Glomerular visceral epithelial cell (primary cell): ENCODE results near the gene PLIN3.
"Not testable (repeated sequence)": the region's sequence is repeated elsewhere in the genome, so short reads cannot be mapped to it uniquely, and the experiment has no call there.

Experiments
- DNase-seq: peaks from one replicate; pipeline ENCODE4 v3.0.0-alpha.2; 2016; ENCODE audit errors: extremely low spot score

PLIN3 gene, protein sequence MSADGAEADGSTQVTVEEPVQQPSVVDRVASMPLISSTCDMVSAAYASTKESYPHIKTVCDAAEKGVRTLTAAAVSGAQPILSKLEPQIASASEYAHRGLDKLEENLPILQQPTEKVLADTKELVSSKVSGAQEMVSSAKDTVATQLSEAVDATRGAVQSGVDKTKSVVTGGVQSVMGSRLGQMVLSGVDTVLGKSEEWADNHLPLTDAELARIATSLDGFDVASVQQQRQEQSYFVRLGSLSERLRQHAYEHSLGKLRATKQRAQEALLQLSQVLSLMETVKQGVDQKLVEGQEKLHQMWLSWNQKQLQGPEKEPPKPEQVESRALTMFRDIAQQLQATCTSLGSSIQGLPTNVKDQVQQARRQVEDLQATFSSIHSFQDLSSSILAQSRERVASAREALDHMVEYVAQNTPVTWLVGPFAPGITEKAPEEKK

DNA sequence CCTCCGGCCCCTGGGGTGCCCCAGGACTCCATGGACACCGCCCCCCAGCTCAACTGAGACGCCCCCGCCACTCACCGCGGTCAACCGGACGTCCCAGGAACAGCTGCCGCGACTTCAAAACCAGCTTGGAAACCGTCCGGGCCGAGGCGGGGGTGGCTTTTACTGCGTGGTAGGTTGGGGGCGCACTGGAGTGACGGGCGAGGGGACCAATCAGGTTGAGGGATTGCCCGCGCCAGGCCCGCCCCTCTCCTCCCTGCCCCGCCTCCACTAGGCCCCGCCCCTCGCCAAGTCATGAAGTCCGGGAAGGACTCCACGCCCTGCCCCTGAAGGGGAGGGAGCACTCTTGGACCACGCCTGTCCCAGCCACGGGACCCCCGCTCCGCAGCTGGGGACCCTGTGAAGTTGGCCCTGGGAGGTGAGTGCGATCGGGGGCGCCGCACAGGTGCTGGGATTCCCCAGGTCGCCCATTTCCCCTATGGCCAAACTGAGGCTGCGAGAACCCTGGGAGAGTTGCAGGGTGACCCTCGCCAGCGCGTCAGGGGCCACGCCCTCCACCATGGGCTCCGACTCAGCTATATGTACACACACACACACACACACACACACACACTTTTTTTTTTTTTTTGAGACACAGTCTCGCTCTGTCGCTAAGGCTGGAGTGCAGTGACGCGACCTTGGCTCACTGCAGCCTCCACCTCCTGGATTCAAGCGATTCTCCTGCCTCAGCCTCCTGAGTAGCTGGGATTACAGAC lies at the start of gene PLIN3:
Gene PLIN3, minus strand, starts transcription at position 134 of the 752 bp plus-strand sequence. CDS start 6,273 bp downstream, outside the sequence.
- DNase-seq: peak; percentile 97

DNA sequence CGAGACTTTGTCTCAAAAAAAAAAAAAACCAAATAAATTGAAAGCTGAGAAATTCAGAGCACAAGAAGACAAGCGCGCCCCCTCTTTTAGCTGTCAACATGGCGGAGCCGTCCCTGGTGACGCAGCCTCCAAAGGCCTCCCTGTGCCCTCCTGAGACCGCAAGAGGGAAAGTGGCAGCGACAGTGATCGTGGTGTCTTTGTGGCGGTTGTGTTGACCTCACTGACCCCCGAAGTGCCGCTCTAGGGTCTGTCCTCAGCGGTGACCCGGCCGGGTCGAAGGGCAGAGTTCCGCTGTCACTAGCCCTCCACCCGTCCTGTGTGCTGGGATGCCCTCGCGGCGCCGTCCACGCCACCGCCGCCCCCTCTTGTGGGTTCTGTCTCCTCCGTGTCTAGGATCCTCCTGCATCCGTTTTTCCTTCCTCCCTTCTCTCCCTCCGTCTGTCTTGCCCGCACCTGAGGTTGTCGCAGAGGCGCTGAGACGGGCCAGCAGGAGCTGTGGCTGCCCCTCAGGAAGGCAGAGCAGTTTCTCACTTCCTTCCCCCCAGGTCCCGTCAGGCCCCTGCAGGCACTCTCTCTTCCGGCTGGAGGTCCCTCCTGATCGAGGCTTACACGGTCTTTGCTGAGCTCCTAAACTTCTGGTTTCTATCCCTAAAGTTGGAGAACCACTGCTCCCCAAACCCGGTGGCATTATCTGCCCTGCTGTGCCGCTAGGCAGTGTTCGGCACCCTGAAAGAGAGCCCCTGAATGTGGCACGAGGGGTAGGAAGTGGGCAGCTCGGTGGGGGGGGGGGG lies 49.0 kb upstream of the PLIN3 start:
- DNase-seq: no peak

DNA sequence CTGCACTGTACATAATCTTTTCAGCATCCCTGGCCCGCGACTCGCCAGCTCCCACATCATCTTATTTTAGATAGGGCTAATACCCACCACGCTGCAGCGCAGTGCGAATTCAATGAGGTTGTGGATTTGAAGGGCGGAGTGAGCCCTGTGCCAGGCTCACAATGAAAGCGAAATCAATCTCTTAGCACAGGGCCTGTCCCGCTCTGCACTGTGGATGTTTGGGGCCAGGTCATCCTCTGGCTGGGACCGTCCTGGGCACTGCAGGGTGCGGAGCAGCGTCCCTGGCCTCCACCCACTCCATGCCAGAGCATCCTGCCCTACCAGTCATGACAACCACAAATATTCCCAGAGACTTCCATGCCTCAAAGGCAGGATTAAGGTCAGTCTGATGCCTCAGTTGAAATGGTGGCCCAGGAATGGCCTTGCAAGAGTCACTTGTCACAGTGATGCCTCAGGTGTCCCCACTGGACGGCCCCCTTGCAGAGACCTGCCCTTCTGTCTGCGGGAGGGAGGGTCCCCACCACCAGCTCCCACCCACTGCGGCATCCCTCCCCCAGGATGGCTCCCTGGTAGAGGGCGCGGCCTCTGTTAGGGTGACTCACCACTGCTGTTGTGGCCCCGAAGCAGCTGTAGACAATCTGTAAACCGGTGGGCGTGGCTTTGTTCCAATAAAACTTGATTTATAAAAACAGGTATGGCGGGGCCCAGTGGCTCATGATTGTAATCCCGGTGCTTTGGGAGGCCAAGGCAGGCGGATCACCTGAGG lies 47.5 kb upstream of the PLIN3 start:
- DNase-seq: peak; percentile 83

DNA sequence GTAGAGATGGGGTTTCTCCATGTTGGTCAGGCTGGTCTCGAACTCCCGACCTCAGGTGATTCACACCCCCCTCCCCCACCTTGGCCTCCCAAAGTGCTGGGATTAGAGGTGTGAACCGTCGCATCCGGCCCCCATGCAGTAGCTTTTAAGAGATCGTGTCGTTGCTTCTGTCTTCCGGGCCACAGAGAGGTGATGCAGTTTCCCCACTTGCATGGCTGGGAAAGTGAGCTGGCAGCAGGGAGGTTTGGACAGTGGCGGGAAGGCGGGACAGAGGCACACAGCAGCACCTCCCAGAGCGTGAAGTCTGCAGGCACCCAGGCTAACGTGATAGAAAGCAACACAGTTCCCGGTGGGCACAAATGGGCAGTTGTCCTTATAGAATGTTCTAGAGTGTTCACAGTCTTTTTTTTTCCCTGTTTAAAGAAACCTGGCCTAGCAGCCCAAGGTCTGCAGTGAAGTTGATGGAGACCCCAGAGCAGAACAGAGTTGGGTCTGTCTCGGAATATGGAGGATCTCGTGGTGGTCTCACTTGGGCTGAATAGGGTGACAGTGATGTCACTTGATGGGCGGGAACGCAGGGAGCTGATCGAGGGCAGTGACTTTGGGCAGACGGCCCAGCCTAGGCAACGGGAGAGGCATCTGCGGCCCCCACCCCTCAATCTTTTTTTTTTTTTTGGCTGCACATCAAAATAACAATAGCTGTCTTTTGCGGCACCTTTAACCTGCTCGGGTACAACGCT lies 46.7 kb upstream of the PLIN3 start:
- DNase-seq: peak; percentile 32

DNA sequence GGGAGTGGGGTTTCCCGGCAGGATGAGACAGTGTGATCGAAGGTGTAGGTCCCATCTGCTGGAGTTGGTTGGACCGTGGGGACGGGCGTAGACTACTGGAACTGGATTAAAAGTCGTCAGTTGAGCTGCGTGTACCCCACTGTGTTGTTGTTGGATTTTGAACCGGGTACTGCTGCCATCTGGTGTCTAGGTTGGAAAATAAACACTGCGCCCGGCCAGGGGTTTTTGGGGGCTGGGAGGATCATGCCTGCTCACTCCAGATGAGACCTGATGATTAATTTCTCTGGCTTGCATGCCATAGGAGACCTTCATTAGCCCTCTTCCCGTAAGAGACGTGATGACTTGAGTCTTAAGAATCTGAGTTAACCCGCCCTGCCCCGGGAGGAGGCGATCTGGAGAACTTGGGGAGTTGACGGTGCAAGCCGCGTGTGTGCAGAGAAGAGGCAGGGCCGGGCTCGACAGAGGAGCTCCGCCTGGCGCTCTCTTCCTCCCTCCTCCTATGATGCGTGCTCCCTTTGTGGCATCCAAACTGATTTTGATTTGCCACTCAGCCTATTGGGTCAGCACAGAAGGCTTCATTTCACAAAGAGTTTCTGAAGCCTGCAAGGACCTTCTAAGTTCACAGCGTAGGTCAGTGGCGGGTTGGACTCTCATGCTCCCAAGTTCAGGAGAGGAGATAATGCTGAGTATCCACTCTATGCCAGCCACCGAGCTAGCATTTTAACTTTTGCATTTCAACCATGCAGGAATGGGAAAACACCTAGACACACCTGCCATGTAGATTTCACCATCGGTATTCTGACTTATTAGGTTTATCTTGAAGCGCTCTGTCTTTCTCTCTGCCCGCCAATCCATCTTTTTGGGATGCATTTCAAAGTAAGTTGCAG lies 44.6 kb upstream of the PLIN3 start:
- peak; percentile 99 for DNase-seq

DNA sequence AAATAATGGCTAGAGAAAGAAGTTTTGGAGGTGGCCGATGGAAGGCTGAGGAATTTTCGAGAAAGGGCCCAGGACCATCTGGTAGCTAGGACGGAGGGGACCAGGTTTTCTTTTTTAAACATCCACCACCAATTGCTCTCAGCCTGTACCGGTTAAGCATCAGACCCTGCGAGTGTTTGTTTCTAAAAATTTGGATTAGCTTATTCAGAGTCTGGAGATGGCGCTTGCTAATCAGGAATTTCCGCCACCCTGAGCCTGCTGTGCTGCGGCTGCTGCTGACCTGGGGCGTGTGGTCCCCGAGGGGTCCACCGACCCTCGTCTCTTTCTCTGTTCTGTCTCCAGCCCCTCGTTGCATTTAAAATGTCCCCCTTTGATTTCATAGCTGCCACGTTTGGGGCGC lies 43.8 kb upstream of the PLIN3 start:
- no peak for DNase-seq

DNA sequence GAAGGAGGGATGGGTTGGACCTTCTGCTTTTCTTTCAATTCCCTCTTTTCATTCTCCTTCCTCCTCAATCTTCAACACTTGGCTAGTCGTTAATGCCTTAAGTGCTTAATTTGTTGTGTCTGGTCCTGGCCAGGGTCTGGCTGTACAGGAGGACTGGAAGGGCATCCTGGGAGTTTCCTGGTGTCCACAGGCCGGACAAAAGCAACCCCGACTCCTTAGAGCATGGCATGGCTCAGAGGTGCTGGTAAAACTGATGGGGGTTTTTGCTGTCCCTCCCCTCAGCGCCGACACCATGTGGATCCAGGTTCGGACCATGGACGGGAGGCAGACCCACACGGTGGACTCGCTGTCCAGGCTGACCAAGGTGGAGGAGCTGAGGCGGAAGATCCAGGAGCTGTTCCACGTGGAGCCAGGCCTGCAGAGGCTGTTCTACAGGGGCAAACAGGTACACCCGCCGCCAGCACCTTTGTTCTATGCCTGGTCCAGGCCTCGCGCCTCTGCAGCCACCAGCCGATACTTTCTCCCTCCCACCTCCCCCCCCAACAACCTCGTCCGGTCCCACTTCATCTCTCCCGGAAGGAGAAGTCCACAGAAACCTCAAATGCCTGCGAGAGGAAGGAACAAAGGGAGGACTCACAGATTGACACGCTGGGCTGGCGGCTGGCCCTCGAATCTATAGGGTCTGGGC lies 43.3 kb upstream of the PLIN3 start:
- DNase-seq: peak; percentile 76

DNA sequence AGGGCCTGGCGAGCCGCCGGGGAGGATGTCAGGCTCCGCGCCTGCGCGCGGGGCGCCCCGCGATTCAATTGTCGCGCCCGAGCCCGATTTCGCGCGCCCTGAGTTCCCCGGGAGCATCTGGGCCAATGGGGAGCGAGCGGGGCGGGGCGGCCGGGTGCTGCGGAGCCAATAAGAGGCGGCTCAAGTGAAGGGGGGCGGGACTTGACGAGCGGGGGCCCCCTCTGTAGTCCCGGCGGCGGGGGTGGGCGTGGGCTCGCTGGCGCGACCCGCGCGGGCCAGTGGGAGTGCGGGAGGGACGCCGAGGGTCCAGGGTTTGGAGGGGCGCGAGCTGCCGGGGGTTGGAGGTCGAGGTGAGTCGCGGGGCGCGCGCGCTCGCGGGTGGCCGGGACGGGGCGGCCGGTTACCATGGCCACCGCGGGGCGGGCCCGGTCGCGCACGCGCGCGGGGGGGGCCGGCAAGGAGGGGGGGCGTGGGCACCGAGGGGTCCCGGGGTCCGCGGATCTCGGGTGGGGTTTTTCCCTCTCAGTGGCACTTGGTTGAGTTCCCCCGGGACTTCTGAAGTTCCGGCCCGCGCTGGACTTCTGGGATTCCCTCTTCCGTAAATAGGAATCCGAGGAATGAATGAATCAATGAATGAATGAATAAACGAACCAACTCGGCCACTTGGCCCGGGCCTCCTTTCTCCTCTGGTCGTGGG lies 42.6 kb upstream of the PLIN3 start:
- peak; percentile 94 for DNase-seq

DNA sequence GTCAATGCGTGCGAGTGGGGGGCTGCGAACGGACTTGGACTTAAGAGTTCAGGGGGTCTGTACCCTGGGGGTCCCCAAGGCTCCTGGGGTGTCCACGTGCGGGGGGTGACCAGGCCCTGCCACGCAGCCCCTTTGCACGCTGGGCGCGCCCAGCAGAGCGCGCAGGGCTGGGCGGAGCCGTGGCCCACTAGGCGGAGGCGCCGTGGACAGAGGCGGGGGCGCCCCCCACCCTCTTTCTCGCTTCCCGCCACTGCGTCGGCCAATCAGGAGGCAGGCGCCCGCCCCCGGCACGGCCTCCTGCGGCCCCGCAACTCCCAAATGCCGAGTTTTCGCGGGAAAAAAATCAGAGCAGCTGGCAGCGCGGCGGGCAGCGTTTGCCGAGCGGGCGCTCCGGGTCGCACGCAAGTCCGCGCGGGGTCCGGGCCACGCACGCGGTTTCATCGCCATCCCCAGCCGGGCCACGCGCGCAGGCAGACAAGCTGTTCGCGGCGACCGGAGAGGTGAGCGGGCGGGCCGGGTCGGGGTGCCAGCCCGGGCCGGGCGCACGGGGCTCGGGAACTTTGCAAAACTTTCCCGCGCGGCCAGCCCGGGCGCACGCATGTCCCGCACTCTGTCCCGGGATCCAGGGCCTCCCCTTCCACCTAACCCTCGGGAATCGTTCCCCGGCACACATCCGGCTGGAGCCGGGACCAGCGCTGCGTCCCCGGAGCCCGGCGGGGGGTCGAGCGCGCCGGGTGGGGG lies 41.9 kb upstream of the PLIN3 start, which contains the start of gene UHRF1:
Gene UHRF1, plus strand, starts transcription at position 346 of the 741 bp plus-strand sequence. CDS start 1,385 bp downstream, outside the sequence.
- DNase-seq: peak; percentile 75

DNA sequence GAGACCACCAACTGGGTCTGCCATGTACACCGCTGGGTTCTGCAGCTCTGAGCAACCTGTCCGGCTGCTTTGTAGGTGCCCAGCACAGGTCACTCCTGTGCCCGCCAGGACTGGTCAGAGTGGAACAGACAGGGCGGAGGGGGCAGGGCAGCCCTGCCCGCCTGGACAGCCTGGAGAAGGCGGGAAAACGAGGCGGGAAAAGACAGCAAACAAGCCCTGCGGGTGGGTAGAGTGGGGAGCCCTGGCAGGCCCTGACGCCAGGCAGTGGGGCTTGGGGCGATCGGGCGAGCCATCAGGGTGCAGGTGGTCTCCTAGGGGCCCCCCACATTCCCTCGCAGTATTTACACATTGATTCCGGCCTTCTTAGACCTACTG lies 41.3 kb upstream of the PLIN3 start:
- DNase-seq: no peak

DNA sequence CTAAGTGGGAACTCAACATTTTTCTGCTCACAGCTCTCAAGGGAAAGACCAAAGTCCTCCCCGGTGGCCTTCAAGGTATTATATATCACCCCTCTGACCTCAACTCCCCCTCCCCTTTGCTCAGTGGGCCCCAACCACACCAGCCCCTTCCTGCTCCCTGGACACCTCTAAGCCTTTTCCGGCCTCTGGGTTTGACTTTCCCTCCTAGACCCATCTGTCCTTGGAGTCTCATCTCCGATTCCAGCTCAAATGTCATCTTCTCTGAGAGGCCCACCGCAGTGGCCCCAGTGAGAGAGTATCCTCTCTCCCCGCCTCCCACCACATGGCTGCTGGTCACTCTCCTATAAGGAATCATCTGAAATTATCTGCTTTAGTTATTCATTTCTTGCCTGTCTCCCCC lies 40.9 kb upstream of the PLIN3 start:
- no peak for DNase-seq

DNA sequence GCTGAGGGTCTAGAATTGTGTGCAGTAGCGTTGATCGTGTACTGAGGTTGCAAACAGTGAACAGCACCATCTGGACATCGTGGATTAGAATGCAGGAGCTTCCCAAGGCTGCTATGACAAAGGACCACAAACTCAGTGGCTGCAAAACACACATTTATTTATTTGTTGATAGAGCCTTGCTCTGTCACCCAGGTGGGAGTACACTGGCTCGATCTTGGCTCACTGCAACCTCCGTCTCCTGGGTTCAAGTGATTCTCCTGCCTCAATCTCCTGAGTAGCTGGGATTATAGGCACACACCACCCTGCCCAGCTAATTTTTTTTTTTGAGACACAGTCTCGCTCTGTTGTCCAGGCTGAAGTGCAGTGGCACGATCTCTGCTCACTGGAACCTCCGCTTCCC lies 39.5 kb upstream of the PLIN3 start:
- DNase-seq: no peak

DNA sequence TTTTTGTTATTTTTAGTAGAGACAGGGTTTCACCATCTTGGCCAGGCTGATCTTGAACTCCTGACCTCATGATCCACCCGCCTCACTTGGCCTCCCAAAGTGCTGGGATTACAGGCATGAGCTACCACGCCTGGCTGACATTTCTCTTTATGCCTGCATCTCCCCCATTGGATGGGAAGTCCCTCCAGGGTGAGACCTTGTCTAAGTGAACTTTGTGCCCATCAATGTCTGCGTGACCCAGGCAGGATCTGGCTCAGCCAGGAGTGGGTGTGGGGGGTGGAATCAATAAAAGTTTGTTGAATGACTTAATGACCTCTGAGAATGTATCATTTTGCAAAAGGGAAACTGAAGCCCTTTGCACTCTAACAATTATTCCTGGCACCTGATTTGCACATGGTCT lies 37.0 kb upstream of the PLIN3 start:
- no peak for DNase-seq

DNA sequence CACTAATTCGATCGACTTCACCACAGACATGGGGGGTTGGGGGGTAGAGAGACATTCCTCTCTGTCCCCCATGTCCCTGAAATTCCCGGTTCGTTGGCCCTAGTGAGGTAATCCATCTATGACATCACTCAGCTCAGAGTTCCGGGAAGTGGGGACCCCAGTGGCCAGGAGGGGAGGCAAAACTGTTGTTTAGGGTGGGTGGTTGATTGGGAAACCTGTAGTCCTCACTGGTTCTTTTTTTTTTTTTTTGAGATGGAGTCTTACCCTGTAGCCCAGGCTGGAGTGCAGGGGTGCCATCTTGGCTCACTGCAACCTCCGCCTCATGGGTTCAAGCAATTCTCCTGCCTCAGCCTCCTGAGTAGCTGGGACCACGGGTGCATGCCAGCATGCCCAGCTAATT lies 35.3 kb upstream of the PLIN3 start, which contains the start of gene ARRDC5:
Gene ARRDC5, minus strand, starts transcription at position 101 of the 400 bp plus-strand sequence. Its CDS starts 71 bp downstream, at position 30.
- DNase-seq: no peak

DNA sequence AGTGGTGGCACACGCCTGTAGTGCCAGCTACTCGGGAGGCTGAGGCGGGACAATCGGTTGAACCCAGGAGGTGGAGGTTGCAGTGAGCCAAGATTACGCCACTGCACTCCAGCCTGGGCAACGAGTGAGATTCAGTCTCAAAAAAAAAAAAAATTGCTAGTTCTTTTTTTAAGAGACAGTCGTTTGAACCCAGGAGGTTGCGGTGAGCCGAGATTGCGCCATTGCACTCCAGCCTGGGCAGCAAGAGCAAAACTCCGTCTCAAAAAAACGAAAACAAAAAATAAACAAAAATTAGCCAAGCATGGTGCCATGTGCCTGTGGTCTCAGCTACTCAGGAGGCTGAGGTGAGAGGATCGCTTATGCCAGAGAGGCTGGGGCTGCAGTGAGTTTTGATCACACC lies 33.4 kb upstream of the PLIN3 start:
- DNase-seq: not testable (repeated sequence)

DNA sequence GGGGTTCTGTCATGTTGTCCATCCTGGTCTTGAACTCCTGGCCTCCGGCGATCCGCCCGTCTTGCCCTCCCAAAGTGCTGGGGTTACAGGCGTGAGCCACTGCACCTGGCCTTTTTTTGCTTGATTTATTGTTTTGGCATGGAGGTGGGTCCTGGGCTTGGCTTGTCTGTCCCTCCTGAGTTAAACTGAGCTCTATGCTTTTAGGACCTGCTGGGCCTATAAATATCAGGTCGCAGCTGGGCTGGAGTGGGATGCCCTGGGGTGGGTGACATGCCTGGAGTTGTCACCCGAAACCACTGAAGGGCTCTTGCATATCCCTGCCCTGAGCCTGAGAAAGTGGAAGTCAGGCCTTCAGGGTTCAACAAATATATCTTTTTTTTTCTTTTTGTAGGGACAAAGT lies 29.7 kb upstream of the PLIN3 start:
- DNase-seq: no peak

DNA sequence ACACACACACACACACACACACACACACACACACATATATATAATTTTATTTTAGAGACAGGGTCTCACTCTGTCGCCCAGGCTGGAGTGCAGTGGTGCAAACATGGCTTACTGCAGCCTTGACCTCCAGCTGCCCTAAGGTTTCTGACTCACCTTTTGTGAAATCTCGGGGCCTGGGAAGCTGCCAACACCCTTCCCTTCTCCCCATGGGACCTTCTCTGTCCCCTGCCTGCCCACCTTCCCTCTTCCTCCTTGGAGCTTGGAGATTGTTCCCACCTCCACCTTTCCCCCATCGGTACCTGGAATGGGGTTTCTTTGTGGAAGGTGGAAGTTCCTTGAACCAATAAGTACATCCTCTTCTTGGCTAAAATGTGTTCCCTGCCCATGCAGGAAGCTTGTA lies 28.9 kb upstream of the PLIN3 start:
- peak; percentile 56 for DNase-seq

DNA sequence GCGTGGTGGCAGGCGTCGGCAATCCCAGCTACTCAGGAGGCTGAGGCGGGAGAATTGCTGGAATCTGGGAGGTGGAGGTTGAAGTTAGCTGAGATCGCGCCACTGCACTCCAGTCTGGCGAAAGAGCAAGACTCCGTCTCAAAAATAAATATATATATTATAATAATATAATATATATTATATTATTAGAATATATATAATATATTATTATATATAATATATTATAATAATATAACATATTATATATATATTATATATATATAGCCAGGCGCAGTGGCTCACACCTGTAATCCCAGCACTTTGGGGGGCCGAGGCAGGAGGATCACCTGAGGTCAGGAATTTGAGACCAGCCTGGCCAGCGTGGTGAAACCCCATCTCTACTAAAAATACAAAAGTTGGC lies 25.5 kb upstream of the PLIN3 start:
- not testable (repeated sequence) for DNase-seq
